OCI-LY3 (cell line): ENCODE measurements around the gene ZC3H13.

Source experiments
- H2AFZ ChIP-seq: fragments of 200-600, 300-600 bp; shearing (Covaris generic); 2 replicates; pipeline ENCODE4 v1.6.0; 2014; ENCODE audit warnings: antibody characterized with exemption, low read depth, low read length
- H3K27ac ChIP-seq: fragments of 200-600, 300-600 bp; sonication (generic); 2 replicates; pipeline ENCODE4 v1.5.1; 2014; ENCODE audit warnings: mild to moderate bottlenecking, low read length, moderate library complexity, mixed read lengths
- H3K27me3 ChIP-seq: fragments of 200-600, 300-600 bp; sonication (generic); 2 replicates; pipeline ENCODE4 v1.6.1; 2014; ENCODE audit warnings: low read depth, low read length, mixed read lengths
- H3K36me3 ChIP-seq: fragments of 200-600, 300-600 bp; sonication (generic); replicated peaks from 2 replicates; pipeline ENCODE3; 2014; ENCODE audit warnings: low read depth, low read length, mixed read lengths
- H3K4me1 ChIP-seq: fragments of 300-600, 200-600 bp; sonication (generic); 2 replicates; pipeline ENCODE4 v1.6.1; 2014; ENCODE audit warnings: low read length, mixed read lengths
- H3K4me2 ChIP-seq: fragments of 200-600, 300-600 bp; sonication (generic); 2 replicates; pipeline ENCODE4 v1.6.1; 2014; ENCODE audit warnings: low read length, mixed read lengths
- H3K4me3 ChIP-seq: fragments of 300-600, 200-600 bp; sonication (generic); 2 replicates; pipeline ENCODE4 v1.5.1; 2014; ENCODE audit warnings: antibody characterized with exemption, mild to moderate bottlenecking, low read length, moderate library complexity
- H3K79me2 ChIP-seq: fragments of 300-600, 200-600 bp; shearing (Covaris generic); 2 replicates; pipeline ENCODE4 v1.6.1; 2014; ENCODE audit warnings: mild to moderate bottlenecking, low read length, mixed read lengths
- H3K9ac ChIP-seq: fragments of 300-600, 200-600 bp; shearing (Covaris generic); 2 replicates; pipeline ENCODE4 v1.6.0; 2014; ENCODE audit warnings: mild to moderate bottlenecking, low read length, moderate library complexity
- H3K9me3 ChIP-seq: fragments of 200-600, 300-600 bp; shearing (Covaris generic); 2 replicates; pipeline ENCODE4 v1.6.1; 2014; ENCODE audit warnings: low read length, mixed read lengths; ENCODE audit not compliant: insufficient read depth
- H4K20me1 ChIP-seq: fragments of 200-600, 300-600 bp; sonication (generic); 2 replicates; pipeline ENCODE4 v1.6.1; 2016; ENCODE audit warnings: low read length, mixed read lengths; ENCODE audit not compliant: insufficient read depth
- CTCF ChIP-seq: fragments of 200-600, 300-600 bp; sonication (generic); IDR thresholded peaks from 2 replicates; pipeline ENCODE4 v1.5.1; 2014; ENCODE audit warnings: antibody characterized with exemption, low read length, low read depth
- EZH2phosphoT487 ChIP-seq: fragments of 200-600 bp; shearing (Covaris generic); IDR thresholded peaks from 2 replicates; pipeline ENCODE4 v1.6.1; 2018; ENCODE audit warnings: antibody characterized with exemption, mixed run types, low read depth

ZC3H13 gene

GRCh38 chr13:46062185-46062584, 9.6 kb upstream of the ZC3H13 start:
- Histone ChIP-seq H4K20me1 (no peaks in the 10 kb centered on the region), H3K4me1 (no peaks in the 10 kb centered on the region), H3K27me3 (no peaks in the 10 kb centered on the region), H2AFZ (no peak overlapping the region), H3K36me3 (no peaks in the 10 kb centered on the region), H3K9ac (no peak overlapping the region), H3K9me3 (no peaks in the 10 kb centered on the region), H3K27ac (no peak overlapping the region), H3K4me3 (no peak overlapping the region), H3K79me2 (no peaks in the 10 kb centered on the region), H3K4me2 (no peak overlapping the region)
- TF ChIP-seq EZH2phosphoT487 (no peak), CTCF (no peak)

GRCh38 chr13:46059405-46059804, 6.9 kb upstream of the ZC3H13 start:
- H4K20me1 ChIP-seq: no peaks in the 10 kb centered on the region
- H3K4me2 ChIP-seq: no peak overlapping the region
- no peak overlapping the region for H3K4me3 ChIP-seq
- H3K9ac ChIP-seq: no peak overlapping the region
- TF ChIP-seq CTCF (no peak), EZH2phosphoT487 (no peak)
- no peak overlapping the region for H3K27ac ChIP-seq
- no peaks in the 10 kb centered on the region for H3K27me3 ChIP-seq
- no peak overlapping the region for H2AFZ ChIP-seq
- H3K4me1 ChIP-seq: no peaks in the 10 kb centered on the region
- no peaks in the 10 kb centered on the region for H3K79me2 ChIP-seq
- no peaks in the 10 kb centered on the region for H3K36me3 ChIP-seq
- H3K9me3 ChIP-seq: no peaks in the 10 kb centered on the region

GRCh38 chr13:46058268-46058667, 5.7 kb upstream of the ZC3H13 start:
- H3K4me1 ChIP-seq: peaks cover 4% of the 10 kb centered on the region

GRCh38 chr13:46057256-46058015, 4.9 kb upstream of the ZC3H13 start:
- TF ChIP-seq CTCF (no peak), EZH2phosphoT487 (no peak)
- peaks cover 6% of the 10 kb centered on the region for H3K4me1 ChIP-seq
- H3K79me2 ChIP-seq: peaks cover 3% of the 10 kb centered on the region
- no peak overlapping the region for H2AFZ ChIP-seq
- no peak overlapping the region for H3K27ac ChIP-seq
- no peaks in the 10 kb centered on the region for H4K20me1 ChIP-seq
- no peak overlapping the region for H3K4me3 ChIP-seq
- no peaks in the 10 kb centered on the region for H3K9me3 ChIP-seq
- no peaks in the 10 kb centered on the region for H3K27me3 ChIP-seq
- no peak overlapping the region for H3K4me2 ChIP-seq
- H3K36me3 ChIP-seq: no peaks in the 10 kb centered on the region
- H3K9ac ChIP-seq: no peak overlapping the region

More at GRCh38 chr13:46058268-46058667, 5.7 kb upstream of the ZC3H13 start:
- TF ChIP-seq EZH2phosphoT487 (no peak), CTCF (no peak)
- 0 out of 2 replicates have a peak, but pooled peaks cover 3% of the 10 kb centered on the region for H3K79me2 ChIP-seq
- H3K27me3 ChIP-seq: no peaks in the 10 kb centered on the region
- H3K4me2 ChIP-seq: no peak overlapping the region
- H3K27ac ChIP-seq: no peak overlapping the region
- H2AFZ ChIP-seq: no peak overlapping the region
- H3K9ac ChIP-seq: no peak overlapping the region
- no peaks in the 10 kb centered on the region for H4K20me1 ChIP-seq
- no peaks in the 10 kb centered on the region for H3K36me3 ChIP-seq
- no peak overlapping the region for H3K4me3 ChIP-seq
- no peaks in the 10 kb centered on the region for H3K9me3 ChIP-seq
